A673 (cell line): ENCODE results near the gene NEO1. TPM values are rescaled to one million over a fixed set of nuclear protein-coding genes. Genes with fewer than 3 reads are reported as not detected.
A peak's percentile ranks its signal among the peaks of the same experiment; 100 is the strongest.

Source experiments
- Bru-seq: library from RNA; stranded (reverse); fragments of 400-500 nt; gene quantifications from one replicate; lab custom pipeline; 2021; lab: Mats Ljungman, UMichigan
- BruChase-seq, 2 experiments: library from RNA; stranded (reverse); fragments of 400-500 nt; gene quantifications; one replicate each; lab custom pipeline; 2021; lab: Mats Ljungman, UMichigan
- BruUV-seq: library from RNA; stranded (reverse); fragments of 400-500 nt; replicated peaks from 2 replicates; lab custom pipeline; 2021; lab: Mats Ljungman, UMichigan
- CTCF ChIA-PET: fragments of 300-600 bp; sonication (Branson Sonifier 250); formaldehyde crosslinking; loops from one replicate; lab custom pipeline; 2022; ENCODE audit warnings: antibody characterized with exemption; lab: Charles Lee
- POLR2A ChIA-PET: fragments of 300-600 bp; sonication (Branson Sonifier 250); formaldehyde crosslinking; loops from one replicate; lab custom pipeline; 2022; ENCODE audit warnings: antibody characterized with exemption; ENCODE audit not compliant: low non-redundant PET; lab: Charles Lee
- DNase-seq: peaks from one replicate; pipeline ENCODE4 v3.0.0-alpha.2; 2015; ENCODE audit warnings: low spot score
- H3K27ac ChIP-seq: fragments of 200-600 bp; sonication (generic); 2 replicates; pipeline ENCODE4 v1.5.1; 2016; ENCODE audit warnings: mixed run types, low read depth, mild to moderate bottlenecking, mixed read lengths, antibody characterized with exemption, low read length; ENCODE audit not compliant: poor library complexity, severe bottlenecking
- H3K27me3 ChIP-seq: fragments of 200-600 bp; sonication (generic); replicated peaks from 2 replicates; pipeline ENCODE4 v1.6.1; 2017; ENCODE audit warnings: mixed run types, low read depth, mild to moderate bottlenecking, mixed read lengths, antibody characterized with exemption, low read length; ENCODE audit not compliant: insufficient read depth, poor library complexity
- H3K36me3 ChIP-seq: fragments of 200-600 bp; sonication (generic); 2 replicates; pipeline ENCODE4 v1.6.1; 2016; ENCODE audit warnings: mixed run types, mild to moderate bottlenecking, mixed read lengths, antibody characterized with exemption, low read length; ENCODE audit not compliant: insufficient read depth, poor library complexity, severe bottlenecking
- H3K4me1 ChIP-seq: fragments of 200-600 bp; sonication (generic); 2 replicates; pipeline ENCODE4 v1.6.1; 2017; ENCODE audit warnings: mixed run types, mild to moderate bottlenecking, mixed read lengths, antibody characterized with exemption, low read length; ENCODE audit not compliant: insufficient read depth, poor library complexity, severe bottlenecking
- H3K4me3 ChIP-seq: fragments of 200-600 bp; sonication (generic); 2 replicates; pipeline ENCODE4 v1.5.1; 2016; ENCODE audit warnings: low read depth, mixed run types, mild to moderate bottlenecking, mixed read lengths, low read length; ENCODE audit not compliant: poor library complexity, severe bottlenecking
- H3K9me3 ChIP-seq: fragments of 200-600 bp; sonication (generic); 2 replicates; pipeline ENCODE4 v1.6.1; 2016; ENCODE audit warnings: mixed run types, low read depth, mild to moderate bottlenecking, mixed read lengths, antibody characterized with exemption, low read length; ENCODE audit not compliant: poor library complexity, severe bottlenecking
- EZH2 ChIP-seq: fragments of 200-600 bp; sonication (generic); IDR thresholded peaks from 2 replicates; pipeline ENCODE4 v1.6.1; 2017; ENCODE audit warnings: borderline replicate concordance, low read depth, mild to moderate bottlenecking, mixed read lengths, antibody characterized with exemption, low read length; ENCODE audit not compliant: poor library complexity, severe bottlenecking
- intact Hi-C: fragments of 100-400 bp; cut with micrococcal nuclease; formaldehyde crosslinking; loops from one replicate; pipeline ENCODE4 v1.10.0; 2022; ENCODE audit not compliant: unreplicated experiment
- long read RNA-seq: library from polyadenylated mRNA; stranded (forward); transcript quantifications from one replicate; pipeline ENCODE4 v2.0.0, GENCODE V29; 2022
- total RNA-seq: library from RNA; stranded (reverse); gene quantifications from 2 replicates; pipeline ENCODE4 v1.2.3, GENCODE V29; 2021
- TF ChIP-seq, protein P1 (sequence below): fragments of 300-800, 200-600 bp; sonication (generic); conservative IDR thresholded peaks from 2 replicates; pipeline ENCODE4 v1.5.1; 2017; ENCODE audit warnings: low read depth, mild to moderate bottlenecking, antibody characterized with exemption, low read length, moderate library complexity, mixed read lengths

The NEO1 gene, protein sequence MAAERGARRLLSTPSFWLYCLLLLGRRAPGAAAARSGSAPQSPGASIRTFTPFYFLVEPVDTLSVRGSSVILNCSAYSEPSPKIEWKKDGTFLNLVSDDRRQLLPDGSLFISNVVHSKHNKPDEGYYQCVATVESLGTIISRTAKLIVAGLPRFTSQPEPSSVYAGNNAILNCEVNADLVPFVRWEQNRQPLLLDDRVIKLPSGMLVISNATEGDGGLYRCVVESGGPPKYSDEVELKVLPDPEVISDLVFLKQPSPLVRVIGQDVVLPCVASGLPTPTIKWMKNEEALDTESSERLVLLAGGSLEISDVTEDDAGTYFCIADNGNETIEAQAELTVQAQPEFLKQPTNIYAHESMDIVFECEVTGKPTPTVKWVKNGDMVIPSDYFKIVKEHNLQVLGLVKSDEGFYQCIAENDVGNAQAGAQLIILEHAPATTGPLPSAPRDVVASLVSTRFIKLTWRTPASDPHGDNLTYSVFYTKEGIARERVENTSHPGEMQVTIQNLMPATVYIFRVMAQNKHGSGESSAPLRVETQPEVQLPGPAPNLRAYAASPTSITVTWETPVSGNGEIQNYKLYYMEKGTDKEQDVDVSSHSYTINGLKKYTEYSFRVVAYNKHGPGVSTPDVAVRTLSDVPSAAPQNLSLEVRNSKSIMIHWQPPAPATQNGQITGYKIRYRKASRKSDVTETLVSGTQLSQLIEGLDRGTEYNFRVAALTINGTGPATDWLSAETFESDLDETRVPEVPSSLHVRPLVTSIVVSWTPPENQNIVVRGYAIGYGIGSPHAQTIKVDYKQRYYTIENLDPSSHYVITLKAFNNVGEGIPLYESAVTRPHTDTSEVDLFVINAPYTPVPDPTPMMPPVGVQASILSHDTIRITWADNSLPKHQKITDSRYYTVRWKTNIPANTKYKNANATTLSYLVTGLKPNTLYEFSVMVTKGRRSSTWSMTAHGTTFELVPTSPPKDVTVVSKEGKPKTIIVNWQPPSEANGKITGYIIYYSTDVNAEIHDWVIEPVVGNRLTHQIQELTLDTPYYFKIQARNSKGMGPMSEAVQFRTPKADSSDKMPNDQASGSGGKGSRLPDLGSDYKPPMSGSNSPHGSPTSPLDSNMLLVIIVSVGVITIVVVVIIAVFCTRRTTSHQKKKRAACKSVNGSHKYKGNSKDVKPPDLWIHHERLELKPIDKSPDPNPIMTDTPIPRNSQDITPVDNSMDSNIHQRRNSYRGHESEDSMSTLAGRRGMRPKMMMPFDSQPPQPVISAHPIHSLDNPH (N-terminal part only)
- total RNA-seq, result 63.7 and 72.6 TPM in 2 replicates
- Bru-seq, nascent RNA, result percentile 84 among the genes with signal in this experiment
- BruChase-seq, experiment 1, labeled RNA remaining after a 2-hour chase, result percentile 72 among the genes with signal in this experiment
- BruChase-seq, experiment 2, labeled RNA remaining after a 6-hour chase, result percentile 73 among the genes with signal in this experiment
- long read RNA-seq, partial matches to known transcripts, result 18 of 37 reads
- long read RNA-seq, other reads (novel, unspliced or antisense), result 19 of 37 reads

DNA sequence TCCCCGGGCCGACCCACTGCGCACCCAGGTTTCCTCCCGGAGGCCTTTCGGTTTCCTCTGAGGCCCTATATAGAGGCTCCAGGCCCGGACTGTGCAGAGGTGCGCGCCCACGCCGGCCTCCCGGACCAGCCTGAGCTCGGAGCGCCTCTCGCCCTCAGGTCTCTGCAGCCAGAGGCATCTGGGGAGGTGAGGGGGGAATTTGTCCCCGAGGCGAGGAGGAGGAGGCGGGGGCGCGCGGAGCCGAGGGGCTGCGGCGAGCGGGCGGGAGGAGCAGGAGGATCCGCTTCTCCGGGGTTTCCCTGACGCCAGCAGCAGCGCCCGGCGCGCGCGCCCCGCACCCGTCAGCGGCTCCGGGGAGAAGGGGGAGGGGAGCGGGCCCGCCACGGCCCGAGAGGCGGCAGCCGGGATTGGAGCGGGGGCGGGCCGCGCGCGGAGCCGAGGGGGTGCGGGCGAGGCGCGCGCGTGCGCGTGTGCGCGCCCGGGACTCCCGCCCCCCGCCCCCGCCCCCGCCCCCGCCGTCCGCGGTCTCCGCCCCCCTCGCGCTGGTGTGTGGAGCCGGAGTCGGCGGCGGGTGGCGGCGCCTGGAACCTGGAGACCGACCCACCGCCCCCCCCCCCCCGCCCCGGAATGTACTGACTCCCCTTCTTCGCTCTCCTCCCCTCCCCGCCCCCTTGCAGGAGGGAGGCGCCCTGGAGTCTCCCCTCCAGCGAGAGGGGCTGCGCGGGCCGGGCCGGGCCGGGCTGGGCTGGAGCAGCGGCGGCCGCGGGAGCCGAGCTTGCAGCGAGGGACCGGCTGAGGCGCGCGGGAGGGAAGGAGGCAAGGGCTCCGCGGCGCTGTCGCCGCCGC lies at the start of gene NEO1:
Gene NEO1, plus strand, starts transcription at position 657 of the 846 bp plus-strand sequence. CDS start 213 bp downstream, outside the sequence.
- Histone ChIP-seq H3K4me3 (peak within 1 kb of the TSS; percentile 66), H3K36me3 (no peaks in the 10 kb centered on the region), H3K4me1 (peaks cover 29% of the 10 kb centered on the region), H3K27me3 (no peaks in the 10 kb centered on the region), H3K27ac (peak within 1 kb of the TSS; percentile 84), H3K9me3 (no peaks in the 10 kb centered on the region)
- no TSS peak for BruUV-seq
- TF ChIP-seq, protein P1, sequence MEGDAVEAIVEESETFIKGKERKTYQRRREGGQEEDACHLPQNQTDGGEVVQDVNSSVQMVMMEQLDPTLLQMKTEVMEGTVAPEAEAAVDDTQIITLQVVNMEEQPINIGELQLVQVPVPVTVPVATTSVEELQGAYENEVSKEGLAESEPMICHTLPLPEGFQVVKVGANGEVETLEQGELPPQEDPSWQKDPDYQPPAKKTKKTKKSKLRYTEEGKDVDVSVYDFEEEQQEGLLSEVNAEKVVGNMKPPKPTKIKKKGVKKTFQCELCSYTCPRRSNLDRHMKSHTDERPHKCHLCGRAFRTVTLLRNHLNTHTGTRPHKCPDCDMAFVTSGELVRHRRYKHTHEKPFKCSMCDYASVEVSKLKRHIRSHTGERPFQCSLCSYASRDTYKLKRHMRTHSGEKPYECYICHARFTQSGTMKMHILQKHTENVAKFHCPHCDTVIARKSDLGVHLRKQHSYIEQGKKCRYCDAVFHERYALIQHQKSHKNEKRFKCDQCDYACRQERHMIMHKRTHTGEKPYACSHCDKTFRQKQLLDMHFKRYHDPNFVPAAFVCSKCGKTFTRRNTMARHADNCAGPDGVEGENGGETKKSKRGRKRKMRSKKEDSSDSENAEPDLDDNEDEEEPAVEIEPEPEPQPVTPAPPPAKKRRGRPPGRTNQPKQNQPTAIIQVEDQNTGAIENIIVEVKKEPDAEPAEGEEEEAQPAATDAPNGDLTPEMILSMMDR, result no peak
- no peak for TF ChIP-seq EZH2
- intact Hi-C loops, result loop anchor here (10.0 kb wide), 1 partner anchor 193 kb away; no protein-coding TSS in a partner anchor
- DNase-seq, result peak; percentile 92
- POLR2A ChIA-PET, result interaction anchor here (0.8 kb wide), 1 partner anchor 123 kb away, joined by 4 read pairs; no protein-coding TSS in a partner anchor
- CTCF ChIA-PET, result no interaction called here

DNA sequence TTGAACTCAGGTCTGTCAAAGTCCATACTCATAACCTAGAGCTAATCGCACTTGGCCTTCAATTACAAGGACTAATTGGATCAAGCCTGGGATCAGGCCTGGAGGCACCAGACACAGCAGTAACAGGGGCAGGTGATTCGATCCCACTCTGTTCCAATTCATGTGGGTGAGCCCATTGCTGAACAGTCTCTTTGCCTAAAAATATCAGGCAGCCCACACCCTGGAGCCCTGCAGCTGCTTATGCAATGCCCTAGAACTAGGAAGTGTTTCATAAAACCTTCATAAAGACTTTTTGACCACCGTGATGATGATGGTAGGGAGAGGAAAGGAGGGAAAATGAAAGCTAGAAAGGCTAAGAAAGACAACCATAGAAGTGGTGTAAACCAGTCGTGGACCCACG lies 47.8 kb upstream of the NEO1 start:
- no peak overlapping the region for H3K4me3 ChIP-seq
- no peaks in the 10 kb centered on the region for H3K9me3 ChIP-seq
- ChIA-PET POLR2A (no interaction called here), CTCF (no interaction called here)
- no peaks in the 10 kb centered on the region for H3K36me3 ChIP-seq
- no peaks in the 10 kb centered on the region for H3K4me1 ChIP-seq
- no peak for DNase-seq
- TF ChIP-seq EZH2, result no peak
- TF ChIP-seq, protein P1, result no peak
- BruUV-seq, result no TSS peak
- intact Hi-C loops, result no loop called here
- H3K27ac ChIP-seq, result no peak overlapping the region
- H3K27me3 ChIP-seq, result no peaks in the 10 kb centered on the region
